Thymus (tissue), 11 donors: ENCODE measurements around the gene SCN9A. TPM values are rescaled to one million over a fixed set of nuclear protein-coding genes. Genes with fewer than 3 reads are reported as not detected.
"Not testable (repeated sequence)": the region's sequence is repeated elsewhere in the genome, so short reads cannot be mapped to it uniquely, and the experiment has no call there.

Experiments
- DNase-seq, 9 donors: peaks; one replicate each; pipeline ENCODE4 v3.0.0-alpha.2; 2013; ENCODE audit warnings: low spot score in 9 of 9, low read depth in 6 of 9, missing footprints in 1 of 9
- H3K27ac ChIP-seq, 2 donors: one replicate each; pipeline ENCODE4 v1.5.1; 2013; ENCODE audit warnings: control low read depth in 1 of 2, low read depth in 1 of 2, low read length in 1 of 2, mild to moderate bottlenecking in 1 of 2, moderate library complexity in 1 of 2
- H3K27me3 ChIP-seq, 2 donors: one replicate each; pipeline ENCODE4 v1.5.1; 2013; ENCODE audit warnings: low read length in 1 of 2; ENCODE audit not compliant: control insufficient read depth in 2 of 2, insufficient read depth in 1 of 2
- H3K36me3 ChIP-seq, 2 donors: one replicate each; pipeline ENCODE4 v1.5.1; 2013; ENCODE audit warnings: low read length in 1 of 2, mild to moderate bottlenecking in 1 of 2, moderate library complexity in 1 of 2; ENCODE audit not compliant: control insufficient read depth in 2 of 2, insufficient read depth in 2 of 2
- H3K4me1 ChIP-seq, 2 donors: one replicate each; pipeline ENCODE4 v1.5.1; 2013; ENCODE audit warnings: low read length in 2 of 2; ENCODE audit not compliant: control insufficient read depth in 2 of 2, insufficient read depth in 2 of 2
- H3K4me3 ChIP-seq, 2 donors: one replicate each; pipeline ENCODE4 v1.5.1; 2013; ENCODE audit warnings: low read length in 2 of 2, control low read depth in 1 of 2, mild to moderate bottlenecking in 1 of 2
- H3K9me3 ChIP-seq, 2 donors: one replicate each; pipeline ENCODE4 v1.5.1; 2013; ENCODE audit warnings: low read length in 1 of 2, mild to moderate bottlenecking in 1 of 2; ENCODE audit not compliant: control insufficient read depth in 2 of 2, insufficient read depth in 1 of 2
- WGBS: extraction: QIAGEN DNeasy Blood & Tissue Kit; methylation state at CpG from one replicate; pipeline ENCODE4 v1.1.7; 2013; 5-methylcytosine and 5-hydroxymethylcytosine counted together
- polyA plus RNA-seq: library from polyadenylated mRNA; stranded (reverse); fragments of 200-250 nt; gene quantifications from one replicate; pipeline ENCODE4 v1.2.3, GENCODE V29; 2013
- total RNA-seq: library from RNA; stranded (reverse); fragments of 120-200 nt; gene quantifications from one replicate; pipeline ENCODE4 v1.2.4, GENCODE V29; 2013
- donor health status: healthy.

The SCN9A gene
- total and polyA plus RNA-seq, 2 donors, result 1.2 to 5.6 TPM

- Histone ChIP-seq H3K36me3 (no peaks in the 10 kb centered on the region), H3K4me3 (no peak overlapping the region), H3K4me1 (no peaks in the 10 kb centered on the region), H3K27me3 (no peaks in the 10 kb centered on the region), H3K9me3 (no peaks in the 10 kb centered on the region), H3K27ac (no peak overlapping the region)
- 50% methylated on average over 2 of the region's 2 CpGs for WGBS
- no peak for DNase-seq
These were observed 145.0 kb downstream of the SCN9A start for GRCh38 chr2:166230724-166231070.

GRCh38 chr2:166230024-166230723 is 145.6 kb downstream of the SCN9A start:
- no peak for DNase-seq
- no peaks in the 10 kb centered on the region for H3K36me3 ChIP-seq
- H3K27me3 ChIP-seq, result no peaks in the 10 kb centered on the region
- no peaks in the 10 kb centered on the region for H3K4me1 ChIP-seq
- WGBS, result 94% methylated on average over 4 of the region's 4 CpGs
- H3K27ac ChIP-seq, result no peak overlapping the region
- no peak overlapping the region for H3K4me3 ChIP-seq
- no peaks in the 10 kb centered on the region for H3K9me3 ChIP-seq

GRCh38 chr2:166229678-166230023 is 146.1 kb downstream of the SCN9A start:
- Histone ChIP-seq H3K27ac (no peak overlapping the region), H3K36me3 (no peaks in the 10 kb centered on the region), H3K9me3 (no peaks in the 10 kb centered on the region), H3K4me1 (no peaks in the 10 kb centered on the region), H3K4me3 (no peak overlapping the region), H3K27me3 (no peaks in the 10 kb centered on the region)
- no peak for DNase-seq

- no peaks in the 10 kb centered on the region for H3K27me3 ChIP-seq
These were observed 151.5 kb downstream of the SCN9A start for GRCh38 chr2:166224197-166224596.

DNA sequence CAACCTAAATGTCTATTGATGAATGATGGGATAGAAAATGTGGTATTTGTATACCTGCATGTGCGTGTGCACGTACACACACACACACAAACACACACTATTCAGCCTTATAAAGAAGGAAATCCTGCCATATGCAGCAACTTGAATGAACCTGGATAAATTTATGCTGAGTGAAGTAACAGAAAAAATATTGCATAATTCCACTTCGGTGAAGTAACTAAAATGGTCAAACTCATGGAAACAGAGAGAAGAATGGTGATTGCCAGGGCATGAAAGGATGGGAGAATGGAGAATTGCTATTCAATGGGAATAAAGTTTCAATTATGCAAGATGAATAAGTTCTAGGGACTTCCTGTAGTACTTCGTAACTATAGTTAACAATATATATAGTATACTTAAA is 152.4 kb downstream of the SCN9A start:
- Histone ChIP-seq H3K4me3 (no peak overlapping the region), H3K27me3 (no peaks in the 10 kb centered on the region), H3K27ac (no peak overlapping the region), H3K9me3 (no peaks in the 10 kb centered on the region), H3K36me3 (no peaks in the 10 kb centered on the region), H3K4me1 (no peaks in the 10 kb centered on the region)
- 99% methylated on average over 4 of the region's 4 CpGs for WGBS
- DNase-seq, result no peak

More at GRCh38 chr2:166224197-166224596, 151.5 kb downstream of the SCN9A start:
- Histone ChIP-seq H3K4me1 (no peaks in the 10 kb centered on the region), H3K4me3 (no peak overlapping the region), H3K9me3 (no peaks in the 10 kb centered on the region), H3K36me3 (no peaks in the 10 kb centered on the region), H3K27ac (no peak overlapping the region)
- no peak for DNase-seq

DNA sequence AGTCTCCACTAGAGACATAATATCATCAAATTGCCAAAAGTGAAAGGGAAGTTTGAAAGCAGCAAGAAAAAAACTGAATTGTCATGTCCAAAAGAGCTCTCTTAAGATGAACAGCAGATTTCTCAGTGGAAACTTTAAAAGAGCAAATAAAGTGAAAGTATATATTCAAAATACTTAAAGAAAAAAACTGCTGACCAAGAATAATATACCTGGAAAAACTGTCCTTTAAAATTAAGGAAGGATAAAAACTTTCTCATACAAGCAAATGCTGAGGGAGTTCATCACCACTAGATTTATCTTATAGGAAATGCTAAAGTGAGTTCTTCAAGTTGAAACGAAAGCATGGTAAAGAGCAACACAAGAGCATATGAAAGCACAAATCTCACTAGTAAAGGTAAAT is 164.7 kb downstream of the SCN9A start:
- WGBS, result 95% methylated on average over 1 of the region's 1 CpG
- Histone ChIP-seq H3K36me3 (no peaks in the 10 kb centered on the region), H3K27me3 (no peaks in the 10 kb centered on the region), H3K27ac (no peak overlapping the region), H3K4me3 (no peak overlapping the region), H3K4me1 (no peaks in the 10 kb centered on the region), H3K9me3 (peaks cover 0 to 1% of the 10 kb centered on the region in 2 donors)
- no peak for DNase-seq

GRCh38 chr2:166209944-166210343 is 165.8 kb downstream of the SCN9A start:
- DNase-seq, H3K27ac ChIP-seq, H3K4me1 ChIP-seq, H3K9me3 ChIP-seq, H3K36me3 ChIP-seq, H3K27me3 ChIP-seq, H3K4me3 ChIP-seq: not testable (repeated sequence)
- WGBS, result 92% methylated on average over 4 of the region's 4 CpGs

DNA sequence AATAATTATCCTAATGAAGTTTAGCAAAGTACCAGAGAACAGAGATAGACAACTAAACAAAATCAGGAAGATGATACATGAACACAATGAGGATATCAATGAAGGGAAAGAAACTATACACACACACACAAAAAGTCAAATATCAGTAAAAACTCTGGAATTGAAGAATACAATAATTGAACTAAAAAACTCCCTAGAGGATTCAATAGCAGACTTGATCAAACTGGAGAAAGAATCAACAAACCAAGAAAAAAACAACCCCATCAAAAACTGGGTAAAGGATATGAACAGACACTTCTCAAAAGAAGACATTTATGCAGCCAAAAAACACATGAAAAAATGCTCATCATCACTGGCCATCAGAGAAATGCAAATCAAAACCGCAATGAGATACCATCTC is 166.4 kb downstream of the SCN9A start:
- not testable (repeated sequence) for H3K4me3 ChIP-seq, H3K4me1 ChIP-seq, H3K9me3 ChIP-seq

DNA sequence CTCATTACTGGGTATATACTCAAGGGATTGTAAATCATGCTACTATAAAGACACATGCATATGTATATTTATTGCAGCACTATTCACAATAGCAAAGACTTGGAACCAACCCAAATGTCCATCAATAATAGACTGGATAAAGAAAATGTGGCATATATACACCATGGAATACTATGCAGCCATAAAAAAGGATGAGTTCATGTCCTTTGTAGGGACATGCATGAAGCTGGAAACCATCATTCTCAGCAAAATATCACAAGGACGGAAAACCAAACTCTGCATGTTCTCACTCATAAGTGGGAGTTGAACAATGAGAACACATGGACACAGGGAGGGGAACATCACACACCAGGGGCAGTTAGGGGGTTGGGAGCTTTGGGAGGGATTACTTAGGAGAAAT is 169.6 kb downstream of the SCN9A start:
- not testable (repeated sequence) for DNase-seq, H3K27me3 ChIP-seq, H3K27ac ChIP-seq, H3K4me3 ChIP-seq, H3K4me1 ChIP-seq, H3K9me3 ChIP-seq, H3K36me3 ChIP-seq
- 97% methylated on average over 1 of the region's 1 CpG for WGBS

More for the DNA sequence above, 166.4 kb downstream of the SCN9A start:
- no CpG with 5 or more reads among the region's 1 CpG for WGBS
- DNase-seq, H3K36me3 ChIP-seq, H3K27ac ChIP-seq, H3K27me3 ChIP-seq: not testable (repeated sequence)

DNA sequence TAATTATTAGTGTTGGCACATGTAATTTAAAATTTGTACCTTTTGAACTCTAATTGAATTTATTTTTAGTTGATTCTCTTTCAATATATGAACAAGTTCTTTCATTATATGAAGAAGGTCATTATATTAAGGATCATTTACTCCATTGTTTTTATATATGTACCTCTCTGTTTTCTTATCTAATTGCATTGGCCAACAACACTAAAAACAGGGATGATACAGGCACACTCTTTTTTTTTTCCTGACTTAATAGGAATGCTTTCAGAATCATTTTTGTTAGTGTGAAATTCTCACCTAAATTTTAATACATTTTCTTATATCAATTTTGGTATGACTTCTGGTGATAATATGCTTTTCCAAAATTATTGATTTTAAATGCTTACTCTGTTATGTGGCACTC is 173.0 kb downstream of the SCN9A start:
- Histone ChIP-seq H3K4me3 (no peak overlapping the region), H3K27me3 (no peaks in the 10 kb centered on the region), H3K4me1 (no peaks in the 10 kb centered on the region), H3K27ac (no peak overlapping the region), H3K9me3 (no peaks in the 10 kb centered on the region), H3K36me3 (no peaks in the 10 kb centered on the region)
- DNase-seq, result no peak
